Measurements from ENCODE around the gene SLC3A2. TPM values are rescaled to one million over a fixed set of nuclear protein-coding genes. Genes with fewer than 3 reads are reported as not detected.

SLC3A2 gene
- total RNA-seq, 2 experiments from 2014 or later: 231 to 234 TPM

DNA sequence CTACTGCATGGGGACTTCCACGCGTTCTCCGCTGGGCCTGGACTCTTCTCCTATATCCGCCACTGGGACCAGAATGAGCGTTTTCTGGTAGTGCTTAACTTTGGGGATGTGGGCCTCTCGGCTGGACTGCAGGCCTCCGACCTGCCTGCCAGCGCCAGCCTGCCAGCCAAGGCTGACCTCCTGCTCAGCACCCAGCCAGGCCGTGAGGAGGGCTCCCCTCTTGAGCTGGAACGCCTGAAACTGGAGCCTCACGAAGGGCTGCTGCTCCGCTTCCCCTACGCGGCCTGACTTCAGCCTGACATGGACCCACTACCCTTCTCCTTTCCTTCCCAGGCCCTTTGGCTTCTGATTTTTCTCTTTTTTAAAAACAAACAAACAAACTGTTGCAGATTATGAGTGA, 7.7 kb downstream of the SLC3A2 start:
- Histone ChIP-seq H3K27ac (ENCODE audit: low read depth in 1 of 2, low read length in 2 of 2) (no peak overlapping the region), H3K36me3 (ENCODE audit: insufficient read depth, low read length) (peaks cover 65% of the 10 kb centered on the region), H3K4me3 (ENCODE audit: low read length) (no peak overlapping the region), H3K27me3 (ENCODE audit: control insufficient read depth in 1 of 2, insufficient read depth in 2 of 2, low read length in 2 of 2) (no peaks in the 10 kb centered on the region), H3K4me1 (ENCODE audit: insufficient read depth, low read length) (peaks cover 14% of the 10 kb centered on the region), H3K9me3 (ENCODE audit: control insufficient read depth in 1 of 2, insufficient read depth in 1 of 2, low read length in 2 of 2) (no peaks in the 10 kb centered on the region)
- no peak for ATAC-seq (ENCODE audit: poor library complexity)
- Mint-ChIP-seq H3K4me3 (no peak overlapping the region), H3K36me3 (ENCODE audit: low read depth) (peaks cover 63% of the 10 kb centered on the region), H3K9me3 (no peaks in the 10 kb centered on the region), H3K27me3 (no peaks in the 10 kb centered on the region), H3K4me1 (ENCODE audit: low read depth) (peaks cover 17% of the 10 kb centered on the region), H3K27ac (no peak overlapping the region)
- ChIA-PET POLR2A (no interaction called here), CTCF (no interaction called here)
- no peak for TF ChIP-seq CTCF (IDR thresholded peaks at IDR 0.05)
- intact Hi-C loops (cut with DNase I, micrococcal nuclease): loop anchor here in 1 of 2 experiments (10.0 kb wide), 1 partner anchor 494 kb away; no protein-coding TSS in a partner anchor
- DNase-seq: no peak

DNA sequence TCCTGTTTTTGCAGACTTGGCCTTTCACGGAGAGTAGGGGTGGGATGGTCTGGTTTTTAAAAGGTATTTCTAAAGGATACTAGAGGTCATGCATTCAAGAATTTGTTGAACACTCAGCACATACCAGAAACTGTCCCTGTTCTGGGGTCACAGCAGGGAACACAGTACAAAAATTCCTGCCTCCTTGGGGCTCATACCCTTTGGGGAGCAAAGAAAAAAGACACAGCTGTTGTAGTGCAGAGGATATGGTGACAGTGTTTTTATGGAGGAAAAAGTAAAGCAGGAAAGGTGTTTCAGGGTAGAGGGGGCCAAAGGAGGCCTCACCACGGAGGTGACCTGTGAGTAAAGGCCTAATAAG, 8.4 kb downstream of the SLC3A2 start:
- H3K27me3 Mint-ChIP-seq: no peaks in the 10 kb centered on the region
- peak overlapping the region; percentile 32 for H3K27ac Mint-ChIP-seq
- Histone ChIP-seq H3K9me3 (ENCODE audit: control insufficient read depth in 1 of 2, insufficient read depth in 1 of 2, low read length in 2 of 2) (no peaks in the 10 kb centered on the region), H3K4me3 (ENCODE audit: low read length) (no peak overlapping the region), H3K27ac (ENCODE audit: low read depth in 1 of 2, low read length in 2 of 2) (no peak overlapping the region), H3K4me1 (ENCODE audit: insufficient read depth, low read length) (peaks cover 7% of the 10 kb centered on the region), H3K36me3 (ENCODE audit: insufficient read depth, low read length) (peaks cover 58% of the 10 kb centered on the region), H3K27me3 (ENCODE audit: control insufficient read depth in 1 of 2, insufficient read depth in 2 of 2, low read length in 2 of 2) (no peaks in the 10 kb centered on the region)
- CTCF ChIA-PET: no interaction called here
- no peaks in the 10 kb centered on the region for H3K9me3 Mint-ChIP-seq
- no peak for DNase-seq
- ATAC-seq (ENCODE audit: poor library complexity): no peak
- TF ChIP-seq CTCF (IDR thresholded peaks at IDR 0.05): no peak
- intact Hi-C loops (cut with DNase I, micrococcal nuclease): loop anchor here in 1 of 2 experiments (10.0 kb wide), 1 partner anchor 494 kb away; no protein-coding TSS in a partner anchor
- POLR2A ChIA-PET: no interaction called here
- H3K36me3 Mint-ChIP-seq (ENCODE audit: low read depth): peaks cover 56% of the 10 kb centered on the region
- H3K4me3 Mint-ChIP-seq: no peak overlapping the region
- peaks cover 10% of the 10 kb centered on the region for H3K4me1 Mint-ChIP-seq (ENCODE audit: low read depth)

GRCh38 chr11:62889484-62890437, 9.1 kb downstream of the SLC3A2 start:
- intact Hi-C loops (cut with DNase I, micrococcal nuclease): loop anchor here in 1 of 2 experiments (10.0 kb wide), 1 partner anchor 495 kb away; no protein-coding TSS in a partner anchor
- Histone ChIP-seq H3K4me1 (ENCODE audit: insufficient read depth, low read length) (peaks cover 6% of the 10 kb centered on the region), H3K36me3 (ENCODE audit: insufficient read depth, low read length) (peaks cover 51% of the 10 kb centered on the region), H3K4me3 (ENCODE audit: low read length) (no peak overlapping the region), H3K27ac (ENCODE audit: low read depth in 1 of 2, low read length in 2 of 2) (no peak overlapping the region), H3K9me3 (ENCODE audit: control insufficient read depth in 1 of 2, insufficient read depth in 1 of 2, low read length in 2 of 2) (no peaks in the 10 kb centered on the region), H3K27me3 (ENCODE audit: control insufficient read depth in 1 of 2, insufficient read depth in 2 of 2, low read length in 2 of 2) (no peaks in the 10 kb centered on the region)
- DNase-seq (no peak), ATAC-seq (ENCODE audit: poor library complexity) (peak; percentile 21)
- H3K9me3 Mint-ChIP-seq: no peaks in the 10 kb centered on the region
- no peaks in the 10 kb centered on the region for H3K27me3 Mint-ChIP-seq
- peaks cover 6% of the 10 kb centered on the region for H3K4me1 Mint-ChIP-seq (ENCODE audit: low read depth)
- ChIA-PET CTCF (interaction anchor here (0.5 kb wide), 1 partner anchor 8 kb away, joined by 3 read pairs; no protein-coding TSS in a partner anchor), POLR2A (interaction anchor here (1.5 kb wide), 1 partner anchor 8 kb away, joined by 5 read pairs; the partner anchor contains the start of gene SLC3A2)
- H3K4me3 Mint-ChIP-seq: no peak overlapping the region
- no peak for TF ChIP-seq CTCF (IDR thresholded peaks at IDR 0.05)
- H3K27ac Mint-ChIP-seq: peak overlapping the region; percentile 32
- peaks cover 50% of the 10 kb centered on the region for H3K36me3 Mint-ChIP-seq (ENCODE audit: low read depth)

Data from CD4-positive, alpha-beta T cell (primary cell).